Brain microvascular endothelial cell (primary cell): ENCODE results near the gene CCDC28A.
"Not testable (repeated sequence)": the region's sequence is repeated elsewhere in the genome, so short reads cannot be mapped to it uniquely, and the experiment has no call there.

Source experiments
- DNase-seq: peaks from one replicate; pipeline ENCODE4 v3.0.0-alpha.2; 2020
- H3K27ac ChIP-seq: fragments of 250-450 bp; sonication (Bioruptor Pico); 2 replicates; pipeline ENCODE4 v1.5.1; 2020; ENCODE audit warnings: mild to moderate bottlenecking, moderate library complexity
- H3K27me3 ChIP-seq: fragments of 250-450 bp; sonication (Bioruptor Pico); replicated peaks from 2 replicates; pipeline ENCODE4 v1.5.1; 2020; ENCODE audit warnings: mild to moderate bottlenecking
- H3K36me3 ChIP-seq: fragments of 250-450 bp; sonication (Bioruptor Pico); replicated peaks from 2 replicates; pipeline ENCODE4 v1.5.1; 2020; ENCODE audit warnings: mild to moderate bottlenecking
- H3K4me3 ChIP-seq: 2 replicates; pipeline ENCODE4 v1.5.1; 2011; ENCODE audit warnings: low read depth, mild to moderate bottlenecking, control low read depth, low read length, moderate library complexity
- CTCF ChIP-seq: IDR thresholded peaks from 2 replicates; pipeline ENCODE4 v1.5.1; 2011; ENCODE audit warnings: low read depth, mild to moderate bottlenecking, moderate library complexity, low read length, control low read depth, inconsistent platforms; ENCODE audit errors: missing control alignments
- in situ Hi-C: cut with HindIII; loops from 2 replicates; pipeline ENCODE4 v1.10.0; 2017; ENCODE audit warnings: low sequenced_read_pairs, low pct_ligation_motif_present

Gene CCDC28A

GRCh38 chr6:138728662-138729061, 44.9 kb upstream of the CCDC28A start:
- H3K27me3 ChIP-seq, result no peaks in the 10 kb centered on the region

GRCh38 chr6:138730037-138730436, 43.5 kb upstream of the CCDC28A start:
- H3K27ac ChIP-seq, H3K27me3 ChIP-seq, DNase-seq, in situ Hi-C loops, H3K36me3 ChIP-seq, H3K4me3 ChIP-seq: not testable (repeated sequence)

More at GRCh38 chr6:138728662-138729061, 44.9 kb upstream of the CCDC28A start:
- Histone ChIP-seq H3K36me3 (no peaks in the 10 kb centered on the region), H3K27ac (no peak overlapping the region), H3K4me3 (no peak overlapping the region)
- in situ Hi-C loops, result no loop called here
- DNase-seq, result no peak
- TF ChIP-seq CTCF, result no peak

GRCh38 chr6:138734585-138734984, 39.0 kb upstream of the CCDC28A start:
- TF ChIP-seq CTCF, result no peak
- H3K27me3 ChIP-seq, result no peaks in the 10 kb centered on the region
- H3K27ac ChIP-seq, result no peak overlapping the region
- H3K4me3 ChIP-seq, result no peak overlapping the region
- no peaks in the 10 kb centered on the region for H3K36me3 ChIP-seq
- DNase-seq, result no peak
- in situ Hi-C loops, result no loop called here

- H3K27ac ChIP-seq, result no peak overlapping the region
- no peak overlapping the region for H3K4me3 ChIP-seq
- H3K27me3 ChIP-seq, result no peaks in the 10 kb centered on the region
- H3K36me3 ChIP-seq, result no peaks in the 10 kb centered on the region
- in situ Hi-C loops, result no loop called here
- no peak for DNase-seq
- no peak for TF ChIP-seq CTCF
Measured at GRCh38 chr6:138736640-138737039, 36.9 kb upstream of the CCDC28A start.

GRCh38 chr6:138752017-138752416, 21.6 kb upstream of the CCDC28A start:
- no peak overlapping the region for H3K4me3 ChIP-seq
- H3K27ac ChIP-seq, result no peak overlapping the region
- H3K36me3 ChIP-seq, result no peaks in the 10 kb centered on the region
- no peak for DNase-seq
- in situ Hi-C loops, result no loop called here
- no peaks in the 10 kb centered on the region for H3K27me3 ChIP-seq
- TF ChIP-seq CTCF, result no peak

- in situ Hi-C loops, result no loop called here
- Histone ChIP-seq H3K27me3 (no peaks in the 10 kb centered on the region), H3K4me3 (no peak overlapping the region), H3K27ac (no peak overlapping the region), H3K36me3 (no peaks in the 10 kb centered on the region)
- DNase-seq, result no peak
- TF ChIP-seq CTCF, result no peak
Measured at GRCh38 chr6:138757136-138757535, 16.4 kb upstream of the CCDC28A start.
